NB4 (cell line): ENCODE results near the gene CTIF.
A peak's percentile ranks its signal among the peaks of the same experiment; 100 is the strongest.

ENCODE experiments used
- DNase-seq: peaks from one replicate; pipeline ENCODE4 v3.0.0; 2010; ENCODE audit warnings: low read depth
- H3K4me3 ChIP-seq: one replicate; pipeline ENCODE4 v1.5.1; 2011; ENCODE audit warnings: mild to moderate bottlenecking, low read depth, low read length, moderate library complexity
- CTCF ChIP-seq: IDR thresholded peaks from one replicate; pipeline ENCODE4 v1.5.1; 2012; ENCODE audit warnings: low read depth, low read length
- MAX ChIP-seq: IDR thresholded peaks from 2 replicates; pipeline ENCODE4 v1.6.1; 2011; ENCODE audit warnings: low read depth, low read length
- MYC ChIP-seq: IDR thresholded peaks from 2 replicates; pipeline ENCODE4 v1.6.1; 2011; ENCODE audit warnings: low read depth, low read length
- POLR2A ChIP-seq: IDR thresholded peaks from 2 replicates; pipeline ENCODE4 v1.6.1; 2011; ENCODE audit warnings: mild to moderate bottlenecking; ENCODE audit not compliant: insufficient read length; ENCODE audit errors: extremely low read depth

The CTIF gene

GRCh38 chr18:48538531-48539405 lies at the start of gene CTIF:
Gene CTIF (plus strand): TSS chr18:48539031. CDS start chr18:48619566, 80,535 bp downstream.
- H3K4me3 ChIP-seq = peak within 1 kb of the TSS; percentile 54
- DNase-seq = peak; percentile 90
- TF ChIP-seq MYC (peak; percentile 95), MAX (peak; percentile 93), POLR2A (no peak), CTCF (no peak)

- H3K4me3 ChIP-seq = no peak overlapping the region
- TF ChIP-seq MAX = no peak
- no peak for TF ChIP-seq POLR2A
- no peak for TF ChIP-seq CTCF
- no peak for TF ChIP-seq MYC
- no peak for DNase-seq
Observed at GRCh38 chr18:48490641-48491293, 48.1 kb upstream of the CTIF start.

- DNase-seq = no peak
- TF ChIP-seq POLR2A = no peak
- no peak for TF ChIP-seq CTCF
- TF ChIP-seq MAX = no peak
- no peak for TF ChIP-seq MYC
Observed at GRCh38 chr18:48492880-48493279, 46.0 kb upstream of the CTIF start.

GRCh38 chr18:48493434-48494230 lies 45.2 kb upstream of the CTIF start:
- no peak for DNase-seq
- TF ChIP-seq MAX = no peak
- TF ChIP-seq POLR2A = no peak
- TF ChIP-seq CTCF = no peak
- no peak for TF ChIP-seq MYC
- no peak overlapping the region for H3K4me3 ChIP-seq

More at GRCh38 chr18:48492880-48493279, 46.0 kb upstream of the CTIF start:
- H3K4me3 ChIP-seq = no peak overlapping the region

- no peak overlapping the region for H3K4me3 ChIP-seq
- no peak for DNase-seq
- no peak for TF ChIP-seq MAX
- TF ChIP-seq CTCF = no peak
- TF ChIP-seq MYC = no peak
Observed at GRCh38 chr18:48497863-48498262, 41.0 kb upstream of the CTIF start.
